Uterus (tissue), 2 donors: ENCODE measurements around the gene AGPAT2.

Experiments
- POLR2A ChIP-seq, 2 donors: fragments of 450-650 bp; IDR thresholded peaks; one replicate each; pipeline ENCODE4 v1.6.1; 2016; ENCODE audit warnings: antibody characterized with exemption in 2 of 2, mild to moderate bottlenecking in 1 of 2, moderate library complexity in 1 of 2
- TF ChIP-seq, protein P1 (sequence below), 4 experiments: fragments of 200-600 bp in 2 of 4; fragments of 450-650 bp in 2 of 4; sonication (generic) in 2 of 4; IDR thresholded peaks; one replicate each; pipeline ENCODE4 v1.5.1; 2016 to 2019; ENCODE audit warnings: antibody characterized with exemption in 4 of 4, mild to moderate bottlenecking in 2 of 4, moderate library complexity in 1 of 4

DNA sequence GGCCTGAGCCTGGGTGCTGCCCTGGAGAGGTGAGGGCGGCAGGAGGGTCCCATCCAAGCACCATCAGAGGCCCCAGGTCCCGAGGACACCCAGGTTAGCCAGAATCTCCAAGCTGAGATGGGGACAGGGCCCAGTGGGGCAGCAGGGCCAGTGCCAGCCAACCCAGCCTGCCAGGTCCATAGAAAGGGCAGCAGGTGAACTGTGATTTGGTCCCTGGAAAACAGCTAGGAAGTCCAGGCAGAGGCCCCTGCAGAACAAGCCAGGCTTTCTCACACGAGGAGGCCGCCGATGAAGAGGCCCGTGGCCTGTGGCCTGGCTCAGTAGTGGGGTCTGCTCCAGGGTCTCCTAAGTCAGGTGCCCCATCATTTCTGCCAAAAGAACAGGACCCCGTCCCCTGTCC is 2.0 kb downstream of the AGPAT2 start:
- TF ChIP-seq POLR2A (IDR thresholded peaks at IDR 0.05): no peak
- TF ChIP-seq, protein P1, sequence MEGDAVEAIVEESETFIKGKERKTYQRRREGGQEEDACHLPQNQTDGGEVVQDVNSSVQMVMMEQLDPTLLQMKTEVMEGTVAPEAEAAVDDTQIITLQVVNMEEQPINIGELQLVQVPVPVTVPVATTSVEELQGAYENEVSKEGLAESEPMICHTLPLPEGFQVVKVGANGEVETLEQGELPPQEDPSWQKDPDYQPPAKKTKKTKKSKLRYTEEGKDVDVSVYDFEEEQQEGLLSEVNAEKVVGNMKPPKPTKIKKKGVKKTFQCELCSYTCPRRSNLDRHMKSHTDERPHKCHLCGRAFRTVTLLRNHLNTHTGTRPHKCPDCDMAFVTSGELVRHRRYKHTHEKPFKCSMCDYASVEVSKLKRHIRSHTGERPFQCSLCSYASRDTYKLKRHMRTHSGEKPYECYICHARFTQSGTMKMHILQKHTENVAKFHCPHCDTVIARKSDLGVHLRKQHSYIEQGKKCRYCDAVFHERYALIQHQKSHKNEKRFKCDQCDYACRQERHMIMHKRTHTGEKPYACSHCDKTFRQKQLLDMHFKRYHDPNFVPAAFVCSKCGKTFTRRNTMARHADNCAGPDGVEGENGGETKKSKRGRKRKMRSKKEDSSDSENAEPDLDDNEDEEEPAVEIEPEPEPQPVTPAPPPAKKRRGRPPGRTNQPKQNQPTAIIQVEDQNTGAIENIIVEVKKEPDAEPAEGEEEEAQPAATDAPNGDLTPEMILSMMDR (IDR thresholded peaks at IDR 0.05): no peak
